Neural progenitor cell (in vitro differentiated cells): ENCODE data around the gene CBFA2T3. TPM values are rescaled to one million over a fixed set of nuclear protein-coding genes. Genes with fewer than 3 reads are reported as not detected.

ENCODE experiments used
- DNase-seq: peaks from one replicate; pipeline ENCODE4 v3.0.0-alpha.2; 2016; ENCODE audit warnings: low spot score
- H2AFZ ChIP-seq: fragments of 200-600 bp; sonication (generic); replicated peaks from 2 replicates; pipeline ENCODE4 v1.6.1; 2016; ENCODE audit warnings: antibody characterized with exemption
- H3F3A ChIP-seq: fragments of 200-600 bp; sonication (generic); 2 replicates; pipeline ENCODE4 v1.6.1; 2016; ENCODE audit warnings: antibody characterized with exemption, low read depth
- H3K27ac ChIP-seq: fragments of 200-600 bp; sonication (generic); 2 replicates; pipeline ENCODE4 v1.5.1; 2016; ENCODE audit warnings: mild to moderate bottlenecking
- H3K27me3 ChIP-seq: fragments of 200-600 bp; sonication (generic); 2 replicates; pipeline ENCODE4 v1.6.1; 2016; ENCODE audit warnings: mild to moderate bottlenecking, moderate library complexity
- H3K36me3 ChIP-seq: fragments of 200-600 bp; sonication (generic); 2 replicates; pipeline ENCODE4 v1.5.1; 2016
- H3K4me1 ChIP-seq: fragments of 200-600 bp; sonication (generic); 2 replicates; pipeline ENCODE4 v1.6.1; 2016; ENCODE audit warnings: mixed run types
- H3K4me2 ChIP-seq: fragments of 200-600 bp; sonication (generic); 2 replicates; pipeline ENCODE4 v1.6.1; 2016
- H3K4me3 ChIP-seq: fragments of 200-600 bp; sonication (generic); 2 replicates; pipeline ENCODE4 v1.5.1; 2016
- H3K79me2 ChIP-seq: fragments of 200-600 bp; sonication (generic); 2 replicates; pipeline ENCODE4 v1.6.1; 2016; ENCODE audit warnings: low read depth
- H3K9ac ChIP-seq: fragments of 200-600 bp; sonication (generic); 2 replicates; pipeline ENCODE4 v1.6.1; 2016
- H3K9me3 ChIP-seq: fragments of 200-600 bp; sonication (generic); 2 replicates; pipeline ENCODE4 v1.5.1; 2016; ENCODE audit warnings: low read depth
- H4K20me1 ChIP-seq: fragments of 200-600 bp; sonication (generic); 2 replicates; pipeline ENCODE4 v1.6.1; 2016; ENCODE audit warnings: low read depth
- H3K27ac Mint-ChIP-seq: 3 replicates; pipeline ENCODE4 v1.8.0; 2021; ENCODE audit warnings: mixed read lengths
- H3K27me3 Mint-ChIP-seq: 2 replicates; pipeline ENCODE4 v1.8.0; 2022; ENCODE audit warnings: low read depth, mild to moderate bottlenecking, inconsistent platforms, moderate library complexity, mixed read lengths; ENCODE audit not compliant: insufficient read depth
- H3K36me3 Mint-ChIP-seq: 3 replicates; pipeline ENCODE4 v1.8.0; 2021; ENCODE audit warnings: mixed read lengths
- H3K4me1 Mint-ChIP-seq: 3 replicates; pipeline ENCODE4 v1.8.0; 2021; ENCODE audit warnings: mixed read lengths
- H3K4me3 Mint-ChIP-seq: 3 replicates; pipeline ENCODE4 v1.8.0; 2021; ENCODE audit warnings: mild to moderate bottlenecking, moderate library complexity, mixed read lengths
- H3K9me3 Mint-ChIP-seq: 3 replicates; pipeline ENCODE4 v1.8.0; 2020; ENCODE audit warnings: mixed read lengths
- CTCF ChIP-seq: fragments of 200-600 bp; sonication (generic); IDR thresholded peaks from 2 replicates; pipeline ENCODE4 v1.5.1; 2017; ENCODE audit warnings: antibody characterized with exemption, mild to moderate bottlenecking
- EZH2 ChIP-seq: fragments of 200-600 bp; sonication (generic); IDR thresholded peaks from 2 replicates; pipeline ENCODE4 v1.6.1; 2017; ENCODE audit warnings: antibody characterized with exemption, mild to moderate bottlenecking, moderate library complexity
- EZH2phosphoT487 ChIP-seq: fragments of 200-600 bp; sonication (generic); IDR thresholded peaks from 2 replicates; pipeline ENCODE4 v1.6.1; 2017; ENCODE audit warnings: antibody characterized with exemption
- total RNA-seq: library from RNA; depleted of rRNA; stranded (reverse); fragments of >200 nt; gene quantifications from 2 replicates; pipeline ENCODE4 v1.2.3, GENCODE V29; 2015; ENCODE audit warnings: low replicate concordance

CBFA2T3 gene
- total RNA-seq, 1 donor from 2014 or later = 0.22 TPM

- no peaks in the 10 kb centered on the region for H3K36me3 ChIP-seq
These were observed 151.9 kb downstream of the CBFA2T3 start for GRCh38 chr16:88825146-88825545.

More at GRCh38 chr16:88825146-88825545, 151.9 kb downstream of the CBFA2T3 start:
- H3K79me2 ChIP-seq = no peaks in the 10 kb centered on the region
- TF ChIP-seq EZH2 = no peak
- TF ChIP-seq EZH2phosphoT487 = no peak
- no peak for TF ChIP-seq CTCF
- Mint-ChIP-seq H3K27ac (no peak overlapping the region), H3K4me1 (no peaks in the 10 kb centered on the region), H3K36me3 (peaks cover 3% of the 10 kb centered on the region), H3K4me3 (no peak overlapping the region), H3K27me3 (peaks cover 5% of the 10 kb centered on the region), H3K9me3 (no peaks in the 10 kb centered on the region)
- no peaks in the 10 kb centered on the region for H4K20me1 ChIP-seq
- H3K27ac ChIP-seq = no peak overlapping the region
- H3K9me3 ChIP-seq = no peaks in the 10 kb centered on the region
- no peak for DNase-seq
- no peaks in the 10 kb centered on the region for H3K4me1 ChIP-seq
- H2AFZ ChIP-seq = no peak overlapping the region
- no peak overlapping the region for H3K4me2 ChIP-seq
- H3K27me3 ChIP-seq = no peaks in the 10 kb centered on the region
- H3F3A ChIP-seq = no peaks in the 10 kb centered on the region
- no peak overlapping the region for H3K4me3 ChIP-seq
- H3K9ac ChIP-seq = no peak overlapping the region

Other genes with a start within 250 kb of the CBFA2T3 start
- 5.5 and 26.9 TPM in 2 replicates for gene PIEZO1, start 192.0 kb downstream of the CBFA2T3 start, total RNA-seq
- gene CDT1, start 173.4 kb downstream of the CBFA2T3 start, total RNA-seq = 7.8 and 57.9 TPM in 2 replicates
- 53.4 and 150 TPM in 2 replicates for gene APRT, start 165.3 kb downstream of the CBFA2T3 start, total RNA-seq
- gene GALNS, start 120.3 kb downstream of the CBFA2T3 start, total RNA-seq = 5.0 and 11.6 TPM in 2 replicates
- gene TRAPPC2L, start 120.1 kb downstream of the CBFA2T3 start, total RNA-seq = 31.8 and 48.5 TPM in 2 replicates
- gene PABPN1L, start 110.5 kb downstream of the CBFA2T3 start, total RNA-seq = not detected in 2 replicates
- 14.5 and 25.9 TPM in 2 replicates for gene ACSF3, start 116.6 kb upstream of the CBFA2T3 start, total RNA-seq
- gene CDH15, start 194.5 kb upstream of the CBFA2T3 start, total RNA-seq = not detected in 2 replicates
- 0.87 TPM in 1 of 2 replicates, not detected in the other for gene SLC22A31, start 223.3 kb upstream of the CBFA2T3 start, total RNA-seq
- 21.5 and 26.1 TPM in 2 replicates for gene ZNF778, start 240.5 kb upstream of the CBFA2T3 start, total RNA-seq